Pulmonary artery endothelial cell (primary cell): ENCODE results near the gene BCL2. TPM values are rescaled to one million over a fixed set of nuclear protein-coding genes. Genes with fewer than 3 reads are reported as not detected.
"Not testable (repeated sequence)": the region's sequence is repeated elsewhere in the genome, so short reads cannot be mapped to it uniquely, and the experiment has no call there.

Source experiments
- DNase-seq: peaks from one replicate; pipeline ENCODE4 v3.0.0-alpha.2; 2011; ENCODE audit warnings: low read depth, low spot score
- total RNA-seq: library from RNA; depleted of rRNA; stranded (reverse); fragments of >200 nt; gene quantifications from 2 replicates; pipeline ENCODE4 v1.2.3, GENCODE V29; 2014

The BCL2 gene
- total RNA-seq, 1 donor from 2014 or later = 1.3 TPM

- no peak for DNase-seq
These were observed 113.0 kb downstream of the BCL2 start for GRCh38 chr18:63206433-63207142.

GRCh38 chr18:63205791-63206252 is 113.7 kb downstream of the BCL2 start:
- no peak for DNase-seq

DNA sequence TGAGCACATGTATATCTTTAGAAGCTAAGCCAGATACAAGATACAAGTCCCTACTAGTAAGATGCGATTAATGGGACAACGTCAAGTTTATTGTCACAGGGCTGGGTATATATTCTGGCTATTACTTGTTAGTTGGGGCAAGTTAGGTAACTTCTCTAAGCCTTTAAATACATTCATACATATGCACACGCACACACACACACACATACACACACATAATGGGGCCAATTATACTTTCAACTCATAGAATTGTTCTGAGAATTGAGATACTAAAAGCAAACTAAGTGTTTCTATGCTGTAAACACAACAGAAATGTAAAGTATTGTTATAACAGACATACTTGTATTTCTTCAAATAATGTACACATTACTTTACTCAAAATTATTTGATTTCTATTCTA is 116.1 kb downstream of the BCL2 start:
- DNase-seq = no peak

DNA sequence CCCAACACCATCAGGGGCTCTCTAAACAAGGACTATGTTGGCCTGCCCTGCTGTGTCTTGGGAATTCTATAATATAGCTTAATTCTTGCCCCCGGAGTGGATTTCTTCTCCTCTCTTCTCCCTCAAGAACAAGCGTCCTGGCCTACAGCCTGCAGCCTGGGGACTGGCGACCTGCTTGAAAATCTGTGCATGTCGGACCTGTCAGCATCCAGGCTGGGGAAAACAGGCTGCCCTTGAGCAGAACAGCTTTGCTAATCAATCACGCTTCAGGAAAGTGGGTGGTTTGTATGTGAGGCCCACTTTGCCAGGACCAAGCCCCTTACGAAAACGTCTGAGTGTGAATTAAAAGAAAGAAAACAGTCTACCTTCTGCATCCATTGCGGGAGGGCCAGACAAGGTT is 116.7 kb downstream of the BCL2 start:
- DNase-seq = no peak

- DNase-seq = not testable (repeated sequence)
These were observed 118.1 kb downstream of the BCL2 start for GRCh38 chr18:63201456-63201855.

DNA sequence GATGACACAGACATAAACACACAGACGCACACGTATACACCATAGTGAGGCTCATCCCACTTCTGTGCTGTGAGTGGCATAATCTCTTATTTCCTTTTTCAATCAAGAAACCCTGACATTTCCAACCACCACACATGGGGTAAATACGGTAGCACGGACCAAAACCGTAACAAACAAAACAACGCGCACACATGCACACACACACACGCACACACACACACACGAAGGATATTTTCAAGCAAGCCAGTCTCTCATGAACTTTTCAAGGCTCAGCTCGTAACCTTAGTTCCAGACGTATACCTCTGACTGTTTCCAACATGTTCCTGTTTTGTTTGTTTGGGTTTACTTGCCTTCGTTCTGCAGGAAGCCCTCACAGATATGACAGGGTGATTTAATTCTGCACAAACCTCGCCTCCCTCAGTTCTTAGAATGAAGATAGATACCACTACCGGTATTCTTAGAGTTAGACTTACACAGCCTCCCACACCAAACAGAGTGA is 119.8 kb downstream of the BCL2 start:
- no peak for DNase-seq

GRCh38 chr18:63198868-63199742 is 120.5 kb downstream of the BCL2 start:
- DNase-seq = no peak

DNA sequence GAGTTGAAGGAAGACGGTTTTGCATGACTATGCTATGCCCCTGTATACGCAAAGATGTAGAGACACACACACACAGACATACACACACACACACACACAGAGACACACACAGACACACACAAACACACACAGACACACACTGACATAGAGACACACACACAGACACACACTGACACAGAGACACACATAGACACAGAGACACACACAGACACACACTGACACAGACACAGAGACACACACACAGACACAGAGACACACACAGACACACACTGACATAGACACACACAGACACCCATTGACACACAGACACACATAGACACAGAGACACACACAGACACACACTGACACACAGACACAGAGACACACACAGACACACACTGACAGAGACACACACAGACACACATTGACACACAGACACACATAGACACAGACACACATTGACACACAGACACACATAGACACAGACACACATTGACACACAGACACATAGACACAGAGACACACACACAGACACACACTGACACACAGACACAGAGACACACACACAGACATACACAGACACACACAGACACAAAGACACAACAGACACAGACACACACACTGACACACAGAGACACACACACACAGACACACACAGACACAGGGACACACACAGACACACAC is 121.3 kb downstream of the BCL2 start:
- DNase-seq = no peak

- DNase-seq = no peak
These were observed 122.2 kb downstream of the BCL2 start for GRCh38 chr18:63197246-63197869.

DNA sequence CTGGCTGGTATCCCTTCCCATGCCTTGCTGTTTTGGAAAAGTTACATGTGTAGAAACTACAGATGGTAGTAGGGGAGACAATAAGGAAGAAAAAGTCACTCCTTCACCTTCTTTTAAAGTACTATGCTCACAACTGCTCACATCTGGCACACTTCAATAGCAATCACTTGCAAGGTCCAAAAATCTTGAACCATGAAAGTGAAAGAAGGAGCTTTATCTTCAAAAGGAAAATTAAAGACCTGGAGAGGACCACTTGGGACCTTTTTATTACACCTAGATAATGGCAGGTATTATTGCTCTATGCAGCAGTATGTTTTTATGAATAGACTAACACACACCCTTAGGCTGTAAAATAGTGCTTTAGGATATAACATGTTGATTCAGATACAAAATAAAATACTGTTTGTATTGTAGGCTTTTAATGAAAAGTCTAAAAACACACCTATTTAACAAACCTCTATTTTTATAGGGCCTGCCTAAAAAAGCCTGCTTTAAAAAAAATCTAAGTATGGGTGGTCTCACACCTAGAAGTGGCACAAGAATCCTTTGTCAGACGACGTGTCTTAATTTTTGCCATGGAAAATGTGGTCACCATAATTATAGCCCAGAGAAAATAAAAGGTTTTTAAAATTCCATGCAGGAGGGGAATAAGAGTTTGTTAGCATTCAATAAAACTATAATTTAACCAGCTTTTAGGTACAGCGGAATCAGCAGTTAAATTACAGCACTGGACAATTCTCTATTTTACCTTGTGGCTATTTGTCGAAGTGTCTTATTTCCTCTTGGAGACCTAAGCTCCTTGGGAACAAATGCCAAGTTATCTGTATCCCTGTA is 124.0 kb downstream of the BCL2 start:
- DNase-seq = no peak

- DNase-seq = no peak
These were observed 126.7 kb downstream of the BCL2 start for GRCh38 chr18:63192885-63193349.

GRCh38 chr18:63192126-63192884 is 127.3 kb downstream of the BCL2 start:
- DNase-seq = no peak

GRCh38 chr18:63191413-63191812 is 128.2 kb downstream of the BCL2 start:
- DNase-seq = no peak

- DNase-seq = not testable (repeated sequence)
These were observed 128.7 kb downstream of the BCL2 start for GRCh38 chr18:63190838-63191237.

GRCh38 chr18:63189817-63190216 is 129.8 kb downstream of the BCL2 start:
- no peak for DNase-seq

DNA sequence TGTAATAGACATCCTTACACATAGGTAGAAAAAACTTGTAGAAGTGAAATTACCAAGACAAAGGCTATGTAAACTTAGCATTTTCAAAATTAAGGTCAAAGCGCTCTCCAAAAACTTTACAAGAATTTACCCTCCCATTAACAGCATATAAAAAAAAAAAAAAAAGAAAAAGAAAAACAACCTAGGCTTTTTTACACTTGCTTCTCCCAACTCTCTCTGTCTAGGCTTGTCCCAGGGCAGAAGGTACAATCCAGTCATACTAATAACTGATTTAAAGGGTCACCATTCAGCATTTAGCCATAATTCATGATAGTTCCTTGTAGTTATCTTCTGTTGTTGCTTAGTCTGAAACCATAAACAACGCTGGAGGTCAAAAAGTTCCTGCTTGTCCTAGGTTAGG is 130.5 kb downstream of the BCL2 start:
- DNase-seq = no peak

DNA sequence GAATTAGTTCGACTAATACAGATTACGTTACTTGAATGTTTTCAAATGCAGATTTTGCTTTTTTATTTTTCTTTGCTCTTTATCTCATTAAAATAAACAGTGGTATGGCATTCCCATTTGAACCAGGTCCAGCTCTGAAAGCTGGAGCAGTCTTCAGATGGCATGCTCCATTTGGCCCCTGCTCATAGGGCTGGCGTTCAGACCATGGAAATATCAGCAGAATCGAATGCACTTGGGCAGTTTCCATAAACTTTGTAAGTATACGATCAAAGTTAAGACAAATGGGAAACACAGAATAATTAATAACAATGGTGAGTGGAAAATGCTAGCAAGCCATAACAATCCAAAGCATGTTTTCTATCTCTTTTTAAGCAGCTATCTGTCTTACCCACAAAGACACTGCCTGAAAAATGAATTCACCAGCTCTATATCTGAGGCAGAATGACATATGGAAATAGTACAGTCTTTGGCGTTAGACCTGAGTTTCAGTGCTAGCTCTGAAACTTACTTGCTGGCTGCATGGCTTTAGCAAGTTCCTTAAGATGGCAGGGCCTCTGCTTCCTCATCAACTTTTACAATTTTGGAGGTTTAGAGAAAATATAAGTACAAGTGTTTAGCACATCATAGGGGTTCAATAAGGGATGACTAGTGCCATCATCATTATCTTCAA is 131.6 kb downstream of the BCL2 start:
- DNase-seq = no peak

- DNase-seq = no peak
These were observed 132.4 kb downstream of the BCL2 start for GRCh38 chr18:63187223-63187574.

GRCh38 chr18:63186520-63187222 is 132.9 kb downstream of the BCL2 start:
- DNase-seq = no peak
